GM19035 (cell line): ENCODE data around the gene DUSP10.

Source experiments
- ATAC-seq: cut with Tn5 transposase; IDR thresholded peaks from one replicate; pipeline ENCODE4 v1.9.1; 2021; ENCODE audit not compliant: unreplicated experiment

Gene DUSP10

GRCh38 chr1:221696027-221696426 is 45.9 kb downstream of the DUSP10 start:
- no peak for ATAC-seq

DNA sequence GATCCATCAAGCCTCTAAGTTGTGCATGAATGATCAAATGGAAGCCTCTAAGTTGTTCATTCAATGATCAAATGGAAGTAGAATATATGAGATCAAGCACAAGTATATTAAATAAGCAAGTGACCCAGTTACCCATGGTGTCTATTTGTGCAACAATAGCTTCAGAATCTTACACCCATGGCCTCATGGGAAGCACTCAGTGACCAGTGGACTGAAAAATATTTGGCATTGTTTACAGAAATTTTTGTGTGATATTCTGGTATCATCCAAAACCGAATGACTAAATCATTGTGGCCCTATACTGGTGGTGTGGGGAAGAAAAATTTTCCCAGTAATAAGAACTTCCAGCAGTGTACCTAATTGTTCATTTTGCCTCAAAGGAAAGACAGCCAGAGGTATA is 46.6 kb downstream of the DUSP10 start:
- no peak for ATAC-seq

- no peak for ATAC-seq
Measured at GRCh38 chr1:221694109-221694508, 47.8 kb downstream of the DUSP10 start.

DNA sequence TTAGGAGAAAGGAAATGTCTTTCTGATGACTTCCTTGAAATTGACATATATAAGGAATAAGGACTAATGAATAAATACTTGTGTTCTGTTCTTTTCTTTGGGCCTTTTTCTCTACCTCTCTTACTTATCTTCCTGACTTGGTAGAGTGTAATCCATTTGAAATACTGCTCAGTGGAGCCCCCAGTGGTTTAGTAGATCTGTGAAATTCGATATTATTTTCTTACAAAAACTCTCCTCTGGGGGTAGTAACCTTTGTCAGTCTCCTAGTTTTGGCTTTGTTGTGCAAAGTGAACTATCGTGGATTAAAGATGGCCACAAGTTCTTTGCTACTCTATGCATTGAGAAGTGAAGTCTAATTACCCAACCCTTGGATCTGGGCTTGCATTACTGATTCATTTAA is 48.8 kb downstream of the DUSP10 start:
- ATAC-seq, result no peak

DNA sequence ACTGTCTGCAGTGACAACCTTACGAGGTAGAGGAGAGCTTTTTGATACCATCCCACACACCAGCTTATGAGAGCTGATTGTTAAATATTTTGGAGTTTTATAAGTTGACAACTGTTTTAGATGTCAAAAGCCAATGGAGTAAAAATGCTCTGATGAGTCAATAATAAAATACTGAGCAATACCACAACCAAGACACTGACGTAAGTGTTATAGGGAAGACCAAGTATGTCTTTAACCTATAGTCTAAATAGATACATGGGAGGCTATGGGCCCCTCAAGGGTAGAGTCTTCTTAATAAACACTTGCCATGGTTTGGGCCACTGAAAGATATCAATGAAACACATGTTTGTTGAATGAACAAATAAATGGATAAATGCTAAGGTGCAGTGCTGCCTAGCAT is 49.2 kb downstream of the DUSP10 start:
- no peak for ATAC-seq

DNA sequence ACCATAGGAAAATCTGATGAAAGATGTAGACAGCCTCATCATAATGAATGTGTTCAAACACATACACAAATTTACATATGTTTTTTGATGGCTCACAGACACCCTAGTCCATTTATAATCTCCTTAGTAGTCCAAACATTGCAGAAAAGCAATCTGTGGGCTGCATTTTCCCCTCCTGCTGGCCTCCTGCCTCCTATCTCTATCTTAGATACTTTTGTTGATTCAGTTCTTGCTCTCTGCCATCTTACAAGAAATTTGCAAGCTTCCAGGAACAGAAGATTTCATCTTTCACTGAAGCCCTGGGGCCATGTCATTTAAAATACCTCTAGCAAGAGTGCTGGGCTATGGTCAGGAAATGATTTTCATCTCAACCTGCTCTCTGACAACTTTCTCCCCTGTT is 50.6 kb downstream of the DUSP10 start:
- ATAC-seq, result no peak

- ATAC-seq, result no peak
Measured at GRCh38 chr1:221690858-221691257, 51.0 kb downstream of the DUSP10 start.

DNA sequence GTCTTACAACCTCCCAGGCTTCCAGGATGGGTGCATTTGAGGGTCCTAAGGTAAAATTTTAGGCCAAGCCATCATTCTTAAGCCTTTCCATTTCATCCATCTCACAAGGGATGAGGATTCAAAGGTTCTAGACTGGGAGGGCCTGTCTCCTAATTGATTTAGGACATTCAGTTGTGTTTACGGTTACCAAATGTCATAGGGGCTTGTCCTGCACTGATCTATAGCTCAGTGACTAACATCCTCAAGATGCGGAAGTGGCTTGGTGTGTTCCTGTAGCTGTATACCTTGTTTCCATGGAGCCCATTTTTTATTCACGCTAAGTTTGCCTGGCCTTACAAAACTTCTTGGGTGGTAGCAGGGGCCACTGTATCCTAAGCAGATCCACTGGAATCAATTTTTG is 52.8 kb downstream of the DUSP10 start:
- no peak for ATAC-seq

GRCh38 chr1:221688488-221688843 is 53.4 kb downstream of the DUSP10 start:
- no peak for ATAC-seq

GRCh38 chr1:221687836-221688487 is 53.9 kb downstream of the DUSP10 start:
- ATAC-seq, result no peak

DNA sequence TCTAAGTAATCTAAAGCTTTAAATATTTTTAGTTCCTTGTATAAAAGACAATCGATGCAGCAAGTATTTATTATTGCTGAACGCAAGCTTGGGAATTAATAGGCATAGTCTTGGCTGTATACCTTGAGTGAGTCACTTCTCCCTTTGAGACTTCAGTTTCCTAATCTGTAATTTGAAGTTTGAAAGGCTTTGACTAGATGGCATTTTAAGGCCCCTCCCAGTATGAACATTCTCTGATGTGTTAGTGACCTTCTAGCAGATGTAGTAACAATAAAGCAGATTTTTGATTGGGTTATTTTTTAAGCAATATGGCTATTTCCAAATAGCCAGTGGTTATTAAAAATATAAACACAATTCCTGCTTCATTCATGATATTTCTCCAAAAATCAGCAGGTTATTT is 58.2 kb downstream of the DUSP10 start:
- no peak for ATAC-seq

- no peak for ATAC-seq
Measured at GRCh38 chr1:221680085-221680484, 61.8 kb downstream of the DUSP10 start.

DNA sequence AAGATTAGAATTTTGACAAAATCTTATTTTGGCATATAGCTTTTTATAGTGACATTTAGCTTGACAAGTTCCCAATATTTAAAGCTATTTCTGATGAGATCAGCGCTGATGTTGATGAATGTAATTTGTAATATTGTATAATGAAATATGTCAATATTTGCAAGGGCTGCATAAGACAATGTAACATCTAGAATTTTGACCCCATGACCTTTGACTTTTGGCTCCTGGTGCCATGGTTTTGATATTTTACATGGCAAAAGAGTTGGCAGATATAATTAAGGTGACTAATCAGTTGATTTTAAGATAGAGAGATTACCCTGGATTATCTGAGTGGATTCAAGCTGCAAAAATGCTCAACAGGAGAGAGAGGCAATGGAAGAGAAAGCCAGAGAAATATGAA is 63.9 kb downstream of the DUSP10 start:
- ATAC-seq, result no peak

DNA sequence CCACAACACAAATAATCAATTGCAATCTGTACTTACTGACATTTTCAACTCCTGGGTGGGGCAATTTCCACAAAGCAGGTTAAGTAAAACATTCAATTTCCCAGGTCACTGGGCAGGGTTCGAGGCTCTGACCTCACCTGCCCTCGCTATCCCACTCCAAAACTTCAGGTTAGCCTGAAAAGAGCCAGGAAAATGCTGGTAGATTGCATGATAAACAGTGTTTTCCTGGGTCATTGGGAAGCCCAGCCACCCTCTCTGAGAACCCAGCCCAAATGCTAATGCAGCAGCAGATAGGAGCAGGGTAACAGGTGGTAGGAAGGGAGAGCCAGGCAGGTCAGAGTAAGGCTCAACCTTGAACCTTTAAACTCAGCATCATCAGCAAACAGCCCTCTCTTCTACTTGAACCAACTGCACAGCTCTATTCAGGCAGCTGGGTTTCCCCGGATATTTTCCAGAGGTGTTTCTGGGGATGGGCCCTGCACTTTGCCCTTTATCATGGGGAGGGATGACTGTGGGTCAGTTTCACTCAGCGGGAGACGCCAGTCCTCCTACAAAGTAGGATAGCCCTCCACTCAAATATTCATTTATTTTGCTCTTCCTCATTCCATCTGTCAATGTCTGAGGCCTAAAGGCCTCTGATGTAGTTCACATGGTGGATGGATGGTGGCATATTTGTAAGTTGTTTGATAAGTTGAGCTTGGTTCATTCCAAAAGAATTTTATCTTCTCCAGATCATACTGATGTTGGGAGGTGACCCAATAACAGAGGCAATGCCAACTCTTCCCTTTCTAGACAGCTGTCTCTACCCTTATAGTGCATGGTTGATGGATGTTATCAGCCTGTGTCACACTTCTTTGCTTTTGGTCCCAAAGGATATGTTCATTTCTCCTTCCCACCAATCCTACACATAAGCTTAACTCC is 65.7 kb downstream of the DUSP10 start:
- no peak for ATAC-seq

DNA sequence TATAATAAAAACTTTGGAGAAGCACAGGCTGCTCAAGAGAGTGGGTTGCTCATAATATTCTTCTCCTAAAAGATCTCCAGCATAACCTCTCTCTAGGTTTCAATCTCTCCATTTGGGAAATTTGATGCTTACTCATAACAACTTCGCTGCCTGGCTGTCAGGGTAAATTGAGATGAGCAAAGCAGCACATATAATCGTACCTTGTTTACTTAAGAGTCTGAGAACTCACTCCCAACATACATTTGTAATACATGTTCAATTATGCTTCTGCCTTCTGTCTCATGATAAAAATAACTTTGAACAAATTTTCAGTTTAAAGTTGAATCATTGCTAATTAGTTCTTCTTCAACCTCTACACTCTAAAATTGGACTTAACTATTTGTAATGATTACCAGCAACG is 68.9 kb downstream of the DUSP10 start:
- no peak for ATAC-seq

- no peak for ATAC-seq
Measured at GRCh38 chr1:221672239-221672645, 69.6 kb downstream of the DUSP10 start.

DNA sequence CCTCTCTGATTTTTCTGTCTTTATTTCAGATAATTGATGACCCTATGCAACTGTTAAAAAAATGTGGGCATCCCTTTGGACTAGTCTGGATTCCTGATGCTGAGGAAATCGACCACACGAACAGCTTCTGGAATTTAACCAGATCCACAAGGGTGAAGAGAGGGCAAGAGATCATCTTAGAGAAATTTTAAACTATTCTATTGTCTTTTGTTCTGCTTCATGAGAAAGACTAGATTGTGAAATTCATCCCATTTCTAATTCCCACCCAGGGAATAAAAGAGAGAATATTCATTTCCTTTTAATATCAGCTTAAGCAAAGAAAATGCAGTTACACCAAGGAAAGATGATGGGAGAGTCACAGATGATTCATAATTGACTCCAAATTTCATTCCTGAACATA is 71.8 kb downstream of the DUSP10 start:
- no peak for ATAC-seq

DNA sequence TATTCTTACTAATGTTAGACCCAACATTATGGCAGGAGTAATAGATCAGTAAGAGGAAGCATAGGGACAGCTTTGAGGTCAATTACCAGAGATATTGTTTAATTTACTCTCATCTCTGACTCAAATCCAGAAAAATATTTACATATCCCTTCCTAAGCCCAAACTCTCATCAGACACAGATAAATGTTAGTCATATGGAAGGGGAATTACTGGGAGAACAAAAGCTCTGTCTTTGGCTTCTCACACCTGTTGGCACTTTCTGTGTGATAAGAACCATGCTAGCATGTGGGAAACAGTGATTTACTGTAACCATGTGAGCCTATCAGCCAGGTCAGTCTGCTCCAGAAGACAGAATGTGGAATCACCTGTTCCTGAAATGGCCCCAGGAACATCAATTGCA is 72.4 kb downstream of the DUSP10 start:
- no peak for ATAC-seq

DNA sequence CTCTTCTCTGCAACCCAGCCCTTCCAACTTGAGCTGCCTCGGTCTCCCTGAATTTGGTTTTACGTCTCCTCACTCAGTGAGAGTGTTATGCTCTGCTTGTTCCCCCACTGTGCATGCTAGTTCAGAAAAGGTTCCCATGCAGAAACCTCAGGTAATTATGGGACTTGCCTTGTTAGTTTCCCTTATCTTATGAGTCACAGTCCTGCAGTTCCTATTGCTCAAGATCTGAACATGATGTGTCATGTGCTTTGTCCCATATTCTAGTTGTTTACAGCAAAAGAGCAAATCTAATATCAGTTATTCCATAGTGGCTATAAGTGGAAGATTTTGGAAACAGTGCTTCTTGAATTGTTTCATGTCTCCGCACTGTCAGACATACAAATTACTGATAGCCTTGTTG is 74.4 kb downstream of the DUSP10 start:
- peak; percentile 77 for ATAC-seq

DNA sequence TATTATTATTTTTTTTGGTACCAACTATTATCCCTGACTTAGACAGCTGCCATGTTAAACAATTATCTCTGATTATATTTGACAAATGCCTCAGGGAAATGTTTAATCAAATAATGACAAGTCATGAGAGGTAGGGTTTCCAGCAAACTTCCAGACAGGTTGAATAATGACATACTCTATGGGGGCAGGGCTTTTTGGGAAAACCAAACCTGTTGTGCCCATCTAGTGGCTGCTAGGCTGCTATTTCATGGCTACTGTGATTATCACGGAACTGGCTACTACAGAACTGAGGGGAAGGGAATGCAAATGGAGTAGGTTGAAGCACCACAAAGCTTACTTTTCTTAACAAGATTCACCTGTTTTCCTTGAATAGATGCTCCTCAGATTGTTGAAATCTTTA is 77.6 kb downstream of the DUSP10 start:
- ATAC-seq, result no peak

- ATAC-seq, result no peak
Measured at GRCh38 chr1:221663321-221663720, 78.6 kb downstream of the DUSP10 start.

- ATAC-seq, result no peak
Measured at GRCh38 chr1:221655766-221656305, 86.1 kb downstream of the DUSP10 start.
